Lower leg skin (tissue), 3 donors: ENCODE results near the gene LTV1.

Experiments
- CTCF ChIP-seq, 3 donors: fragments of 450-650 bp; IDR thresholded peaks; one replicate each; pipeline ENCODE4 v1.5.1; 2016; ENCODE audit warnings: antibody characterized with exemption in 3 of 3, mild to moderate bottlenecking in 3 of 3, moderate library complexity in 2 of 3
- POLR2A ChIP-seq, 2 donors: fragments of 450-650 bp; IDR thresholded peaks; one replicate each; pipeline ENCODE4 v1.6.1; 2016 to 2017; ENCODE audit warnings: antibody characterized with exemption in 2 of 2, mild to moderate bottlenecking in 1 of 2, moderate library complexity in 1 of 2

- no peak for TF ChIP-seq POLR2A (IDR thresholded peaks at IDR 0.05)
- no peak for TF ChIP-seq CTCF (IDR thresholded peaks at IDR 0.05)
Observed at GRCh38 chr6:143900358-143900757, 57.2 kb downstream of the LTV1 start.
